ENCODE data around the gene LMF1.
"Not testable (repeated sequence)": the region's sequence is repeated elsewhere in the genome, so short reads cannot be mapped to it uniquely, and the experiment has no call there.

Gene LMF1

GRCh38 chr16:884232-884631, 86.6 kb downstream of the LMF1 start:
- no peak for DNase-seq (ENCODE audit: low read depth)
- no peak for TF ChIP-seq CTCF (IDR thresholded peaks at IDR 0.05; ENCODE audit: control insufficient read depth, extremely low read depth, insufficient read depth)
- no peak overlapping the region for H3K4me3 ChIP-seq (ENCODE audit: low read depth, low read length)

- no peak for DNase-seq (ENCODE audit: low read depth)
- TF ChIP-seq CTCF (IDR thresholded peaks at IDR 0.05; ENCODE audit: control insufficient read depth, extremely low read depth, insufficient read depth): no peak
- no peak overlapping the region for H3K4me3 ChIP-seq (ENCODE audit: low read depth, low read length)
Observed at GRCh38 chr16:883781-884180, 87.0 kb downstream of the LMF1 start.

- DNase-seq (ENCODE audit: low read depth): no peak
- H3K4me3 ChIP-seq (ENCODE audit: low read depth, low read length): no peak overlapping the region
- TF ChIP-seq CTCF (IDR thresholded peaks at IDR 0.05; ENCODE audit: control insufficient read depth, extremely low read depth, insufficient read depth): no peak
Observed at GRCh38 chr16:883340-883739, 87.4 kb downstream of the LMF1 start.

- DNase-seq (ENCODE audit: low read depth); H3K4me3 ChIP-seq (ENCODE audit: low read depth, low read length): not testable (repeated sequence)
Observed at GRCh38 chr16:882671-883070, 88.1 kb downstream of the LMF1 start.

GRCh38 chr16:882256-882655, 88.5 kb downstream of the LMF1 start:
- no peak for DNase-seq (ENCODE audit: low read depth)
- H3K4me3 ChIP-seq (ENCODE audit: low read depth, low read length): no peak overlapping the region
- TF ChIP-seq CTCF (IDR thresholded peaks at IDR 0.05; ENCODE audit: control insufficient read depth, extremely low read depth, insufficient read depth): no peak

GRCh38 chr16:881219-882097, 89.3 kb downstream of the LMF1 start:
- no peak for DNase-seq (ENCODE audit: low read depth)
- no peak for TF ChIP-seq CTCF (IDR thresholded peaks at IDR 0.05; ENCODE audit: control insufficient read depth, extremely low read depth, insufficient read depth)
- no peak overlapping the region for H3K4me3 ChIP-seq (ENCODE audit: low read depth, low read length)

GRCh38 chr16:880471-881171, 90.2 kb downstream of the LMF1 start:
- H3K4me3 ChIP-seq (ENCODE audit: low read depth, low read length): no peak overlapping the region
- no peak for TF ChIP-seq CTCF (IDR thresholded peaks at IDR 0.05; ENCODE audit: control insufficient read depth, extremely low read depth, insufficient read depth)
- DNase-seq (ENCODE audit: low read depth): no peak

Data from LNCaP clone FGC (cell line).